ENCODE results near the gene ZFAND3.

Gene ZFAND3

DNA sequence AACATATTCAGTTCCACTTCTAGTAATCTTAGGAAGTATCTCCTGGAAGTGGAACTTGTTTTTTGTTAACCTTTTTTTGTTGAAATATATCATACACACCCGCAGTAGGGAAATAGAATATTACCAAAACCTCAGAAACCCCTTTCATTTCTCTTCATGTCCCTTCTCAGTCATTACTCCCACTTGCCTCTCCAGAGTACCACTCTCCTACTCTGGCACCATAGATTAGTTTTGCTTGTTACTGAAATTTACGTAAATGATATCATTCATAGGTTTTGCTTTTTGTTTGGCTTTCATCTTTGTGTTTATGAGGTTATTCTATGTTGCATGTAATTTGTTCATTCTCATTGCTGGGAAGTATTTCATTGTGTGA, 52.8 kb downstream of the ZFAND3 start:
- H3K56ac ChIP-seq (ENCODE audit: low read length): no peak overlapping the region
- WGBS (ENCODE audit: extremely low coverage, insufficient coverage, low lambda C conversion rate): no CpG with 5 or more reads among the region's 2 CpGs
- H3K27me3 ChIP-seq (ENCODE audit: insufficient read depth, low read length, poor library complexity): no peaks in the 10 kb centered on the region
- H4K8ac ChIP-seq (ENCODE audit: low read depth, low read length): no peak overlapping the region
- H3K18ac ChIP-seq (ENCODE audit: low read length): no peak overlapping the region
- H3K4me3 ChIP-seq (ENCODE audit: low read length): no peak overlapping the region
- no peak overlapping the region for H2AK5ac ChIP-seq (ENCODE audit: low read length)
- no peak overlapping the region for H3K23ac ChIP-seq (ENCODE audit: low read length)
- no peak overlapping the region for H3K4me2 ChIP-seq (ENCODE audit: low read length)
- H2BK120ac ChIP-seq (ENCODE audit: low read depth, low read length): no peak overlapping the region
- H3K79me2 ChIP-seq (ENCODE audit: control insufficient read depth, insufficient read depth, low read length): peaks cover 39% of the 10 kb centered on the region
- no peak overlapping the region for H2BK15ac ChIP-seq (replicated peaks; ENCODE audit: low read depth)
- peaks cover 3% of the 10 kb centered on the region for H3K4me1 ChIP-seq (ENCODE audit: control insufficient read depth, low read depth, low read length)
- H2BK5ac ChIP-seq (ENCODE audit: low read length): no peak overlapping the region
- H3K27ac ChIP-seq (ENCODE audit: low read depth, low read length): no peak overlapping the region
- H4K5ac ChIP-seq (ENCODE audit: low read length): no peak overlapping the region
- no peak overlapping the region for H3K4ac ChIP-seq (ENCODE audit: low read depth, low read length)
- no peaks in the 10 kb centered on the region for H3K36me3 ChIP-seq (ENCODE audit: control insufficient read depth, insufficient read depth, low read length)
- H3K9ac ChIP-seq (ENCODE audit: low read length): no peak overlapping the region
- no peak for DNase-seq
- peaks cover 7% of the 10 kb centered on the region for H3K79me1 ChIP-seq (ENCODE audit: low read length)

DNA sequence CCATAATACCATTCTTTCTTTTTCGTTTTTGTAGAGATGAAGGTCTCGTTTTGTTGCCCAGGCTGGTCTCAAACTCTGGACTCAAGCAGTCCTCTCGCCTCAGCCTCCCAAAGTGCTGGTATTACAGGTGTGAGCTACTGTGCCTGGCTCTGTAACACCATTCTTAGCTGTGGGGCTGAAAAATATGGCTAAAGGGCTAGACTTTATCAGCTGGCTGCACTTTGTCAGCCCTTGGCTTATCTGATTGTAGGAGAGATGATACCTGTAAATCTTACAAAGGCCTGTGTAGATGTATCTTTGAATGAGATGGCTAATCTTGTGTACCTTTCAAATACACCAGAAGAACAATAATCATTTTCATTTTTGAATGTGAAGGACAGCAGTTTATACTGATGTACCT, 55.2 kb downstream of the ZFAND3 start:
- Histone ChIP-seq H3K4me1 (ENCODE audit: control insufficient read depth, low read depth, low read length) (peaks cover 6% of the 10 kb centered on the region), H3K79me1 (ENCODE audit: low read length) (peaks cover 23% of the 10 kb centered on the region), H3K4me2 (ENCODE audit: low read length) (no peak overlapping the region), H4K8ac (ENCODE audit: low read depth, low read length) (no peak overlapping the region), H3K9ac (ENCODE audit: low read length) (no peak overlapping the region), H3K36me3 (ENCODE audit: control insufficient read depth, insufficient read depth, low read length) (no peaks in the 10 kb centered on the region), H3K4ac (ENCODE audit: low read depth, low read length) (no peak overlapping the region), H2BK15ac (replicated peaks; ENCODE audit: low read depth) (no peak overlapping the region), H2AK5ac (ENCODE audit: low read length) (no peak overlapping the region), H3K18ac (ENCODE audit: low read length) (no peak overlapping the region), H2BK5ac (ENCODE audit: low read length) (no peak overlapping the region), H3K23ac (ENCODE audit: low read length) (no peak overlapping the region), H3K79me2 (ENCODE audit: control insufficient read depth, insufficient read depth, low read length) (peaks cover 46% of the 10 kb centered on the region), H3K4me3 (ENCODE audit: low read length) (no peak overlapping the region), H3K56ac (ENCODE audit: low read length) (no peak overlapping the region), H3K27ac (ENCODE audit: low read depth, low read length) (no peak overlapping the region), H4K5ac (ENCODE audit: low read length) (no peak overlapping the region), H3K27me3 (ENCODE audit: insufficient read depth, low read length, poor library complexity) (no peaks in the 10 kb centered on the region), H2BK120ac (ENCODE audit: low read depth, low read length) (no peak overlapping the region)
- no peak for DNase-seq
- WGBS (ENCODE audit: extremely low coverage, insufficient coverage, low lambda C conversion rate): no CpG with 5 or more reads among the region's 3 CpGs

DNA sequence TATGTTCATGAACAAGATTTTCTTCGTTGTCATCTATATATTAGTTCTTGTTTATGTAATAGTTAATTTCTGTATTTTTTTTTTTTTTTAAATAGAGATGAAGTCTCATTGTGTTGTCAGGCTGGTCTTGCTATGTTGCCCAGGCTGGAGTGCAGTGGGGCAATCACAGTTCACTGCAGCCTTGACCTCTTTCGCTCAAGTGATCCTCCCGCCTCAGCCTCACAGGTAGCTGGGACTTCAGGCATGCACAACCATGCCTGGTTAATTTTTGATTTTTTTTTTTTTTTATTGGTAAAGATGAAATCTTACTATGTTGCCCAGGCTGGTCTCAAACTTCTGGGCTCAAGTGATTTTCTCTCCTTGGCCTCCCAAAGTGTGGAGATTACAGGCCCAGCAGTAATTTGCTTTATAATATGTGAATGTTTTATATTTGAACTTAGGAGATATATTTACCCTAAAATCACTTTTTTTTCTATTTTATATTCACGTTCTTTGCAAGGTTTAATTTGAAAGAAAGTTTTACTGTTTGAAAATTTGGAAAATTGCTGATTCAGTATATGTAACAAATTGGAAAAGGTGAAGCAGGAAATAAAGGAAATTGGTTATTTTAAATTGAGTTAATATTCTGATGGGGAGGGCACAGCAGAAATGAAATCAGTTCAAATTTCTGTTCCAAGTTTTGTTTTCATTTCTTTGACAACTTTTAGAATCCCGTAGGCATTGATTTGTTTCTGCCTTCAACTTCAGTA, 56.2 kb downstream of the ZFAND3 start:
- Histone ChIP-seq H4K5ac (ENCODE audit: low read length) (no peak overlapping the region), H3K79me1 (ENCODE audit: low read length) (peaks cover 23% of the 10 kb centered on the region), H3K27ac (ENCODE audit: low read depth, low read length) (no peak overlapping the region), H2AK5ac (ENCODE audit: low read length) (no peak overlapping the region), H3K36me3 (ENCODE audit: control insufficient read depth, insufficient read depth, low read length) (no peaks in the 10 kb centered on the region), H3K4me3 (ENCODE audit: low read length) (no peak overlapping the region), H4K8ac (ENCODE audit: low read depth, low read length) (no peak overlapping the region), H3K4ac (ENCODE audit: low read depth, low read length) (no peak overlapping the region), H3K27me3 (ENCODE audit: insufficient read depth, low read length, poor library complexity) (no peaks in the 10 kb centered on the region), H3K9ac (ENCODE audit: low read length) (no peak overlapping the region), H2BK120ac (ENCODE audit: low read depth, low read length) (no peak overlapping the region), H3K4me1 (ENCODE audit: control insufficient read depth, low read depth, low read length) (peaks cover 6% of the 10 kb centered on the region), H3K79me2 (ENCODE audit: control insufficient read depth, insufficient read depth, low read length) (peaks cover 43% of the 10 kb centered on the region), H3K56ac (ENCODE audit: low read length) (no peak overlapping the region), H3K4me2 (ENCODE audit: low read length) (no peak overlapping the region), H3K23ac (ENCODE audit: low read length) (no peak overlapping the region), H2BK5ac (ENCODE audit: low read length) (no peak overlapping the region), H3K18ac (ENCODE audit: low read length) (no peak overlapping the region), H2BK15ac (replicated peaks; ENCODE audit: low read depth) (no peak overlapping the region)
- no peak for DNase-seq
- WGBS (ENCODE audit: extremely low coverage, insufficient coverage, low lambda C conversion rate): no CpG with 5 or more reads among the region's 5 CpGs

DNA sequence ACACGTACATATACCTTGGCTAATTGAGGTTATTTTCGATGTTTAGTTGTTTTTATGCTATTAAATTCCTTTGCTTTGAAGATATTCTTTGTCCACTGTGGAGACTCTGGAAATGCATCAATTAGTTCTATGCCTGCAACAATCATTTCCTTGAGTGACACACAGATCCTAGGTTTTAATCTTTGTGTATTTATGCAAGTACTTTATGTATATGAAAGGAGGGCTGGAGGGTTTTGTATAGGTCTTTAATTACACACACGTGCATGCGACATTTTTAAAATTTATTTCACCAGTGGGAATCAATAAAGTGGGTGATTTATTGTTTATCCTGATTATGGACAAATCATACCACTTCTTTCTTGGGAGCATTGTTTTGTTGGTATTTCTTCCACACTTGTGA, 57.3 kb downstream of the ZFAND3 start:
- Histone ChIP-seq H2BK5ac (ENCODE audit: low read length) (no peak overlapping the region), H3K9ac (ENCODE audit: low read length) (no peak overlapping the region), H3K27me3 (ENCODE audit: insufficient read depth, low read length, poor library complexity) (no peaks in the 10 kb centered on the region), H3K4ac (ENCODE audit: low read depth, low read length) (no peak overlapping the region), H3K23ac (ENCODE audit: low read length) (no peak overlapping the region), H4K5ac (ENCODE audit: low read length) (no peak overlapping the region), H3K56ac (ENCODE audit: low read length) (no peak overlapping the region), H2BK15ac (replicated peaks; ENCODE audit: low read depth) (no peak overlapping the region), H3K4me3 (ENCODE audit: low read length) (no peak overlapping the region), H3K18ac (ENCODE audit: low read length) (no peak overlapping the region), H3K4me2 (ENCODE audit: low read length) (no peak overlapping the region), H3K36me3 (ENCODE audit: control insufficient read depth, insufficient read depth, low read length) (no peaks in the 10 kb centered on the region), H4K8ac (ENCODE audit: low read depth, low read length) (no peak overlapping the region), H3K4me1 (ENCODE audit: control insufficient read depth, low read depth, low read length) (peaks cover 7% of the 10 kb centered on the region), H2AK5ac (ENCODE audit: low read length) (no peak overlapping the region), H3K79me1 (ENCODE audit: low read length) (peaks cover 25% of the 10 kb centered on the region), H3K27ac (ENCODE audit: low read depth, low read length) (no peak overlapping the region), H2BK120ac (ENCODE audit: low read depth, low read length) (no peak overlapping the region), H3K79me2 (ENCODE audit: control insufficient read depth, insufficient read depth, low read length) (peaks cover 41% of the 10 kb centered on the region)
- no peak for DNase-seq
- WGBS (ENCODE audit: extremely low coverage, insufficient coverage, low lambda C conversion rate): no CpG with 5 or more reads among the region's 4 CpGs

DNA sequence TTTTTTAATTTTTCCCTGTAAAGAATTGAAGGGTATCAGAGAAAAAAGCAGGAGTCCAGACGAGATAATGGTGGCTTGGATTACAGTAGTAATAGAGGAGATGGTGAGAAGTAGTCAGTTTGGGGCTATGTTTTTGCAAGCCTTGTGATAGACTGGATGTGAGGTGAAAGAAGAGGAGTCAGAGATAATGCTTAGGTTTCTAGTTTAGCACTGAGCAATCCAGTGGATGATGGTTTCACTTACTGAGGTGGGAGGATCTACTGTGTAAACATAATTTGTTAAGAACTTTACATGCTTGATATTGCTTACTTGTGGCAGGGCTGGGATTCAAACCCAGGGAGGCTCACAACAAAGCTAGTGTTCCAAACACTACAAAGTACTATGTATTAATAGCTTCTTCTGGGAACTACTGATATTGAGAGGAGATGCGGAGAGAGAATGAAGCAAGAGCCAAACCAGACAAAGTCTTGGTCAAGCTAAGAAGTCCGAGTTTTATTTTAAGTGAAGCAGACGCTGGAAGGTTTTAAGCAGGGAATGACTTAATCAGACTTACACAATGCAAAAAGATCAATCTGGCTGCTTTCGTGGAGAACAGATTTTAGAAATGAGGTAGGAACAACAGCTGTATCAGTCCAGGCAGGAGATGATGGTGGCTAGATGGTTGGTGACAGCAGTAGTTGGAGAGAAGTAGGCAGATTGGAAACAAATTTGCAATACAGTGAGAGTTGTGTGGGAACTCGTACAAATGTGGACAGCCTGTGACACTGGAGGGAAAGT, 58.0 kb downstream of the ZFAND3 start:
- WGBS (ENCODE audit: extremely low coverage, insufficient coverage, low lambda C conversion rate): no CpG with 5 or more reads among the region's 6 CpGs
- Histone ChIP-seq H3K27ac (ENCODE audit: low read depth, low read length) (no peak overlapping the region), H2AK5ac (ENCODE audit: low read length) (no peak overlapping the region)

More for the DNA sequence above, 58.0 kb downstream of the ZFAND3 start:
- Histone ChIP-seq H3K4me3 (ENCODE audit: low read length) (no peak overlapping the region), H2BK120ac (ENCODE audit: low read depth, low read length) (no peak overlapping the region), H3K23ac (ENCODE audit: low read length) (no peak overlapping the region), H3K4me2 (ENCODE audit: low read length) (no peak overlapping the region), H3K56ac (ENCODE audit: low read length) (no peak overlapping the region), H2BK5ac (ENCODE audit: low read length) (no peak overlapping the region), H3K27me3 (ENCODE audit: insufficient read depth, low read length, poor library complexity) (no peaks in the 10 kb centered on the region), H3K18ac (ENCODE audit: low read length) (no peak overlapping the region), H4K8ac (ENCODE audit: low read depth, low read length) (no peak overlapping the region), H3K4me1 (ENCODE audit: control insufficient read depth, low read depth, low read length) (peaks cover 11% of the 10 kb centered on the region), H3K9ac (ENCODE audit: low read length) (no peak overlapping the region), H4K5ac (ENCODE audit: low read length) (no peak overlapping the region), H3K79me2 (ENCODE audit: control insufficient read depth, insufficient read depth, low read length) (peaks cover 42% of the 10 kb centered on the region), H3K4ac (ENCODE audit: low read depth, low read length) (no peak overlapping the region), H2BK15ac (replicated peaks; ENCODE audit: low read depth) (no peak overlapping the region), H3K36me3 (ENCODE audit: control insufficient read depth, insufficient read depth, low read length) (no peaks in the 10 kb centered on the region), H3K79me1 (ENCODE audit: low read length) (peaks cover 31% of the 10 kb centered on the region)
- no peak for DNase-seq

All from mesendoderm (in vitro differentiated cells).